GM12865 (cell line): ENCODE results near the gene CLDN4.

Experiments
- DNase-seq: peaks from one replicate; pipeline ENCODE4 v3.0.0; 2010; ENCODE audit warnings: low read depth
- H3K4me3 ChIP-seq: 2 replicates; pipeline ENCODE4 v1.5.1; 2011; ENCODE audit warnings: mild to moderate bottlenecking, low read depth, low read length, control low read depth
- TF ChIP-seq, protein P1 (sequence below): IDR thresholded peaks from 2 replicates; pipeline ENCODE4 v1.5.1; 2011; ENCODE audit warnings: low read length, control low read depth, low read depth, inconsistent platforms; ENCODE audit not compliant: insufficient read depth; ENCODE audit errors: missing control alignments

CLDN4 gene

DNA sequence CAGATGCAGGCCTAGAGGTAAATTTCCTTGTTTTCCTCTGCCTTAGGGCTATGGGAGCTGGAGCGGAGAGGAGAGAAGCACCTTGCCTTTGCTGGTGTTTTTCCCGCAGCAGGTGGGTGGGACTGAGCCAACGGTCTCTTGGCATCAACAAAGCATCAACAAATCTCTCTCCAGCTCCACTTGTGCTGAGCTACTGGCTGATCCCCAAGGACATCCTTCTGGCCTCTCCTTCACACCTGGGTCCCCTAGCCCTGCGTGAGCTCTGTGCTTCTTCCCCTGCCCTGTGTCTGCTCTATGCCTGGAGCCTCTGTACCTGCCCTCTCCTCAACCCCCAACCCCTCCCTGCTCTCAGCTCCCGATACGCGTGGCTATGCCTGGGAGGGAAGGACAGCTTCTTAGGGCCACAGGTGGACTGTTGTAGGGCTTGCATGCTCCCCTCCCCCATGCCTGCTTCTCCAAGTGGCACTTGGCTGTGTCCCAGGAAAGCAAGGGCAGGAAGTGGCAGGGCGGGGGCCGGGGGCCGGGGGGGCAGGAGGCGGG is 3.2 kb upstream of the CLDN4 start:
- no peak for DNase-seq
- H3K4me3 ChIP-seq = no peak overlapping the region
- TF ChIP-seq, protein P1, sequence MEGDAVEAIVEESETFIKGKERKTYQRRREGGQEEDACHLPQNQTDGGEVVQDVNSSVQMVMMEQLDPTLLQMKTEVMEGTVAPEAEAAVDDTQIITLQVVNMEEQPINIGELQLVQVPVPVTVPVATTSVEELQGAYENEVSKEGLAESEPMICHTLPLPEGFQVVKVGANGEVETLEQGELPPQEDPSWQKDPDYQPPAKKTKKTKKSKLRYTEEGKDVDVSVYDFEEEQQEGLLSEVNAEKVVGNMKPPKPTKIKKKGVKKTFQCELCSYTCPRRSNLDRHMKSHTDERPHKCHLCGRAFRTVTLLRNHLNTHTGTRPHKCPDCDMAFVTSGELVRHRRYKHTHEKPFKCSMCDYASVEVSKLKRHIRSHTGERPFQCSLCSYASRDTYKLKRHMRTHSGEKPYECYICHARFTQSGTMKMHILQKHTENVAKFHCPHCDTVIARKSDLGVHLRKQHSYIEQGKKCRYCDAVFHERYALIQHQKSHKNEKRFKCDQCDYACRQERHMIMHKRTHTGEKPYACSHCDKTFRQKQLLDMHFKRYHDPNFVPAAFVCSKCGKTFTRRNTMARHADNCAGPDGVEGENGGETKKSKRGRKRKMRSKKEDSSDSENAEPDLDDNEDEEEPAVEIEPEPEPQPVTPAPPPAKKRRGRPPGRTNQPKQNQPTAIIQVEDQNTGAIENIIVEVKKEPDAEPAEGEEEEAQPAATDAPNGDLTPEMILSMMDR = no peak

GRCh38 chr7:73828107-73828803 is 2.5 kb upstream of the CLDN4 start:
- no peak overlapping the region for H3K4me3 ChIP-seq
- no peak for DNase-seq

GRCh38 chr7:73828972-73829371 is 1.8 kb upstream of the CLDN4 start:
- TF ChIP-seq, protein P1 = no peak
- DNase-seq = no peak
- no peak overlapping the region for H3K4me3 ChIP-seq

More at GRCh38 chr7:73828107-73828803, 2.5 kb upstream of the CLDN4 start:
- TF ChIP-seq, protein P1 = no peak

GRCh38 chr7:73829505-73829904 is 1.3 kb upstream of the CLDN4 start:
- DNase-seq = no peak
- H3K4me3 ChIP-seq = no peak overlapping the region
- TF ChIP-seq, protein P1 = no peak

DNA sequence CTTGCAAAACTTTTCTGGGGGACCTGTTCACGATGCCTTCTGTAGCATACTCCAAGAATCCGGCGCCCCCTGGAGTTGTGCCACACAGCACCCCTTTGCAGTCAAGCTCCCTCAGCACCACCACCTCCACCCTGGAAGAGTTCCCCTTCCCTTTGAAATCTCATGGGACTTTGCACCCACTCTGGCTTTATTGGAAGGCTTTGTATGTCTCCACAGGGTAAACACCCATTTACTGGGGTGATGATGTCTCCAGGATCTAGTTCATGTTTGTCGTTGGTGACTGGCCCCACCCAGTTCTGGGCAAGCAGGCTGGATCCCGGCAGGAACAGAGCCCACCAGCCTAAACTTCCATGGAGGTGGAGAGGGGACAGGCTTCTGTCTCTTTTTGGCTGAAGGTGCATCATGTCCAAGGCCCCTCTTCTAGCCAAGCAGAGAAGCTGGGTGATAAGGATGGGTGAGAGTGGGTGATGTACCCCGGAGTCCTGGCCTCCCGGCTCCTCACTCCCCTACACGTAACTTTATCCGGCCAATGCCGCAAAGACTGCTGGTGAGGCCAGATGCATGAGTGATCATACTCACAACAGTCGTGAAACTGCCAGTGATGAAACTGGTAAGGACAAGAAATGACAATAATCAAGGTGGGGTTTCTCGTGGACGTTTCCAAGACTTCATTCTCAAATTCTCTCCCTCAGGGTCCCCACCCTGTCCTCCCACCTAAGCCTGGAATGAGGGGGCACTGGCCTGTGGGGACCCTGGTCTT is 695 bp upstream of the CLDN4 start:
- H3K4me3 ChIP-seq = no peak overlapping the region
- no peak for DNase-seq
- TF ChIP-seq, protein P1 = no peak

GRCh38 chr7:73831584-73831833 is 713 bp downstream of the CLDN4 start:
- H3K4me3 ChIP-seq = no peak overlapping the region
- TF ChIP-seq, protein P1 = no peak
- no peak for DNase-seq
